DMS114 treated with DMSO at 0.1 percent for 48 hours (cell line): Measurements from ENCODE around the gene ZBTB20.

ENCODE experiments used
- DNase-seq: peaks from one replicate; lab custom pipeline; 2025; ENCODE audit not compliant: unreplicated experiment; lab: John Stamatoyannopoulos, UW

ZBTB20 gene

DNA sequence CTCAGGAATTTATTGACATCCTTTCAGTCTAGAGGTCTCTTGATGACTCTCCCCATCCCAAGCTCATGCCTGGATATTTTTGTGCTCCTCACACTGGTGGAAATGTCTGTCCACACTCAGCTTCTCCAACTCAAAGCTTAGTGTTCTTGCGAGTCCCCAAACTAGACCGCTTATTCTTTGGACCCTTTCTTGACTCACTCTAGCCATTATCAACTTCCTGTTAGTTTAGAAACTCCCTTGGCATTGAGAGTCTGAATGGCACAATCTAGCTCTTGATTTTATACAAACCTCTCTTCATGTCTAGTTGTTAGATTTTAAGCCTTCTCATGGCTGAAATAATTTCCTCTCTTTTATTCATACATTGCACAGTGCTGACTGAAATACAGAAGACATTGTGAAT lies 833.7 kb downstream of the ZBTB20 start:
- DNase-seq: no peak

DNA sequence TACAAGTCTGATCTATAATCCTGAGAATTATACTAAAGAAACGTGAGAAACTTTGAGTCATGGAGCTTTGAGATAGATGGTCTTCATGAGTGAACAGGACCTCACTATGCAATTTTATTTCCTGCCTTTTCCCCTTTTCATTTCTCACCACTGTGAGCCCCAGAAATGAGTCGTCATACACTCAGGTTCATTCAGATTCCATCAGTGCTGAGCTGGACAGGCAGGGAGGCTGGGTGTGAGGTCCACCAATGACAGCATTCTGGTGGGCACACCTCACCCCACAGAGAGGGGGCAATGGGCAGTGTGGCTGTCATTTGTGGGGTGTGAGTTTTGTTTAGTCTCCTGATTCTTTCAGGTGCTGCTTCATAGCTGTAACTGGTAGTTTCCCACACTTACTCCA lies 836.4 kb downstream of the ZBTB20 start:
- DNase-seq: no peak

DNA sequence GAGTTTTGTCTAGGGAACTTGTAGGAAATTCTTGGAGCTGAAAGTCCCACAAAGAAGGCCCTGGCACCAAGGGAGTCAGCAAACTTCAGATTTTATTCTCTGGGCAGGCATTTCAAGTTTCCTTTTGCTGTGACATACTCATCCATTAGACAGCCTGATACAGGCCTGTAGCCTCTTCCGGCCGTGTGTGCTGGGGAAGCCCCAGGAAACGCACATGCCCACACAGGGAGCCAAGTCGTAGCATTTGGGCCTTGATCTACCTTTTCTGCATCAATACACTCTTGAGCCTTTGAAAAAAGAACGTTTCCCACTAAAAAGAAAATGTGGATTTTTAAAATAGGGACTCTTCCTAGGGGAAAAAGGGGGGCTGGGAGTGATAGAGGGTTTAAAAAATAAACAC lies 838.3 kb downstream of the ZBTB20 start:
- no peak for DNase-seq

DNA sequence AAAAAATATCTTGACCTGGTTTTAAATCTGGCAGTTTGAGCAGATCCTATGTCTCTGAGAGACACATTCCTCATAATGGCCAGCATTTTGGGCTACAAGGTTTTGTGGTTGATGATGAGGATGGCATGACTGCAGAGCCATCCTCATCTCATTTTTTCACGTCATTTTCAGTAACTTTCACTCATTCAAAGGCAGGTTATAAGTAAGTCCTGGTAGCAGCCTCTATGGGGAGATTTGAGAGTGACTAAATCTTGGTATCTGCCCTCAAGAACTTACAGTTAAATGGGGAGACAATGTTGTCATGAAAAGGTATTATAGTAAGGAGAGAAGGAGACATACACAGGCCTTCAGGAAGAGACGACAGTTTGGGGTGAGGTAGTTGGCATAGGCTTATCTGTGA lies 838.7 kb downstream of the ZBTB20 start:
- no peak for DNase-seq

DNA sequence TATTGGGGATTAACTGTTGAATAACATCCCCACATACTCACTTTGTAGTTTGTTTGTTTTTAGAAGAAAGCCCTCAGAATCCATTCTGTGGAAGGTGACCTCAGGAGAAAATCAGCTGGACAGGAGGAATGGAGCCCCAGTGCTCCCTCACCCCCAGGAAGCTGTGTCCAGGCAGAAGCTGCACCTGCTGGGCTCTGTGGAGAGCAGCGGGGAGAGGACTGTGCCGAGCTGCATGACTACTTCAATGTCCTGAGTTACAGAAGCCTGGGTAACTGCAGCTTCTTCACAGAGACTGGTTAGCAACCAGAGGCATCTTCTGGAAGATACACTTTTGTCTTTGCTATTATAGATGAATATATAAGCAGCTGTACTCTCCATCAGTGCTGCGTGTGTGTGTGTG lies 839.3 kb downstream of the ZBTB20 start:
- no peak for DNase-seq

DNA sequence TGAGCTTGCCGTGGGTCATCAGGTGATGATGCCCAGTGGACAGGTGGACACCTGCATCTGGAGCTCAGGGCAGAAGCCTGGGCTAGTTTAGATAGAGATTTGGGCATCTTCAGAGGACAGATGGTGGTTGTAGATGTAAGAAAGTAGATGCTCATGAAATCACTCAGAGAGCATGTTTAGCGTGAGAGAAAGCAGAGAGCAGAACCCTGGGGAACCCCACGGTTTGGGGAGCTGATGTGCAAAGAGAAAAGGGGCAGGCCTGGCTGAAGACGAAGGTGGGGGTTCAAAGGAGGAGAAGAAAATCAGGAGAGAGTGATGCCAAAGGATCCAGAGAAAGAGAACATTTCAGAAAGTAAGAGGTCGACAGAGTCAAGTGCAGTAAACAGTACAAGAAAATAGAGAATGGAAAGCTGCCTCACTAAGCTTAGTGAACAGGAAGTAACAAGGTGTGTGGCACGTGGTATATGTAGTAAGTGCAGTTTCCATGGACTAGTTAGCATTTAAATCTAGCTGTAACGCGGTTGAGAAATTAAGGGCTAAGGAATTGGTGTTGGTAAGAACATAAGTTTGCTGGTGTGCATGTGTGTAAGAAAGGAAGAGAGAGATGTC lies 839.8 kb downstream of the ZBTB20 start:
- no peak for DNase-seq

DNA sequence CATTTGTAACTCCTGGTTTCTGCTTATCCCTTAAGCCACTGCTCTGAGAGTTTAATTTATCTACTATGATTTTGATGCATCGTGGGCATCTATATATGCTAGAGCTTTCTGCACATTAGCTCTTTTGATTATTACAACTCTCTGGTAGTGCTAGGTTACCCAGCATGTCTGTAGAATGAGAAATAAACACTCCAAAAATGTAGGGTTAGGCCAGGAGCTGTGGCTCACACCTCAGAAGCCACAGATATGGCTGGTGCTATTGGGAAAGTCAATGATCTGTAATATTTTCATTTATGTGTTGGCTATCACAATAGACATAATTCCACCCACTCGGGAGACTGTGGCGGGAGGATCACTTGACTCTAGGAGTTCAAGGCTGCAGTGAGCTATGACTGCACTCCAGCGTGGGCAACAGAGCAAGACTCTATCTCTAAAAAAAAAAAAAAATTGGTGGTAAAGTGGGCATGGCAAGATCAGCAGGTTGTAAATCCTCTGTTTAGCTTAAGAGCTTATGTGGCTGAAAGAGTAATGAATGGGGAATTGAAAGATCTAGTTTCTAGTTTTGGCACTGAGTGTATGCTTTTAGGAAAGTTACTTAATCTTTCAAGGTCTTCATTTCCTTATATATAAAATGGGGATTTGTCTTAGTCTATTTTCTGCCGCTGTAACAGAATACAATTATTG lies 847.0 kb downstream of the ZBTB20 start:
- DNase-seq: no peak

DNA sequence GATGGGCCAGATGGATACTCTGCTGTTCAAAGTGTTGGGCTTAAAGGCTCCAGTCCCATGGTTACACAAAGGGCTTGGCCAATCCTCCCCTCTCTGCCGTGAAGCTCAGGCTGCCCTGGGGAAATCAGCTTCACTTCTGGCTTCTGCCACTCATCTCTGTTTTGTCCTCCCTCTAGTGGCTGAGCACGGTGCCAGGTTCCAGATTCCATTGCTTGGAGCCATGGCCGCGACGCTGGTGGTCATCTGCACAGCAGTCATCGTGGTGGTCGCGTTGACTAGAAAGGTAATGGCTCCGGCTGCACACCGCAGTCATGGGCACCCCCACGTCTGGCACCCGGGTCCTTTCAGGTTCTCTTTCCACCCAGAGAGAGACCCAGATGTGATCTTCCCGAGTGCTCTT lies 847.7 kb downstream of the ZBTB20 start:
- DNase-seq: peak; percentile 35

DNA sequence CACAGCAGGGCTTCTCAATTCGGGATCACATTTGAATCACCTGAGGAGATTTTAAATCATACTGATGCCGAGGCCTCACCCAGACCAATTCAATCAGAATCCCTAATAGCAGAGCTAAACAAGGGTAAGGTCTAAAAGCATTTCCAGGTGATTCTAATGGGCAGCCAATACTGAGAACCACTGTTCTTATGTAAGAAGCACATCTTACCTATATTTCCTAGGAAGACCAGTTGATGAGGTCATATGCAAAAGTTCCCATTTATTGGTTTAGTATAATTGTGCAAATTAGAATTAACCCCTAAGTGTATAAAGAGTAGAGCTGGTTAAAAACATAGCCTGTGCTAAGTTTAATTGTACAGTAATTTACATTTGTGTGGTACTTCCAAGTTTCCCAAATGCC lies 851.1 kb downstream of the ZBTB20 start:
- no peak for DNase-seq

DNA sequence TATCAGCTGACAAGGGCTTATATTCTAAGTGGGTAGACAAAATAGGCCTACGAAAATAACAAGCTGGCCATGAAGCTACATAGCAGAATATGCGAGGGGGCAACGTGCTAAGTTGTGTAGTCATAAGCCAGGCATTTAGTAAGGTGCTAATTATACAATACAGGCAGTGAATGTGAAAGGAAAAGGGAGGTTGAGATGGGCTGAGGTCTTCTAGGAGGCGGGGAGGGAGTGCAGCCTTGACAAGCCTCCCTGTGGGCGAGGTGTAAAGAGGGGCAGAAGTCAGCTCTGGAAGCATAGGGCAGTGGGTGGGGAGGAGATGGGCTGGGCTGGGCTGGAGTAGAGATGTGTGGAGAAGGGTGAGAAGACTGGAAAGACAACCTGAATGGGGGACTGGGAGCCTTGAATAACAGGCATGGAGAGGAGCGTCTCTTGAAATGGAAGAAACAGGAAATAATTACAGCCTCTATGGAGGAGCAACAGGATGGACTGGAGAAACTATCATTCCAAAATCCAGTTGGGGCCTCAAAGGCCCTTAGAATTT lies 852.1 kb downstream of the ZBTB20 start:
- no peak for DNase-seq

DNA sequence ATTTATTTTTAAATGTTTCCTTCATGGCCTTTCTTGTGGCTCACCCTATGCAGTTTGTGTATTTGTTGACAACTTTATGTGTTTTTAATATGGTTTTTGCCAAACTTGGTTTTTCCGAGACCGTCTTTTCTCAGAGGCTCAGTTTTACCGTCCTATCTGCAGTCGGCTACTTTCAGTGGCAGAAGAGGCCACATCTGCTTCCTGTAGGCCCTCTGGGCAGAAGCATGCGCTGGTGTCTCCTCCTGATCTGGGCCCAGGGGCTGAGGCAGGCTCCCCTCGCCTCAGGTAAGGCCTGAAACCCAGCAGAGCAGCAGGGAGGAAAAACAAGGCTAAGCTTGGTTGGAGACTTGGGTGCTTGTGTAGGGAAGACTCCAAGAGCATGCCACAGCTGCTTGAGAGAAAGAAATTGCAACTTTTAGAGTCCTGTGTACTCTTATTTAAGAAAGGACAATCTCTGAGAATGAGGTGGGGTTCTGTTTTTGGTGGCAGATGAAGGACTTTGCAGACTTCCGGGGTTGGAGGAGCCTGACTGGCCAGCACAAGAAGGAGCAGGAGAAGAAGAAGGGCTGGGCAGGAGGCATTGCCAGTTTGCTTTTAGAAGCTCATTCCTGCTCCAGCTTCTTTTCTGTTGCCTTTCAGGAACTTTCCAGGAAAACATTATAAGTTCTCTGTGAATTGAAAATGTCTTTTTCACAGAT lies 853.1 kb downstream of the ZBTB20 start, which contains the start of gene TIGIT:
TSS of gene TIGIT (plus strand) at position 191 of the 698 bp plus-strand sequence. CDS start at position 225, 34 bp downstream.
- DNase-seq: no peak

DNA sequence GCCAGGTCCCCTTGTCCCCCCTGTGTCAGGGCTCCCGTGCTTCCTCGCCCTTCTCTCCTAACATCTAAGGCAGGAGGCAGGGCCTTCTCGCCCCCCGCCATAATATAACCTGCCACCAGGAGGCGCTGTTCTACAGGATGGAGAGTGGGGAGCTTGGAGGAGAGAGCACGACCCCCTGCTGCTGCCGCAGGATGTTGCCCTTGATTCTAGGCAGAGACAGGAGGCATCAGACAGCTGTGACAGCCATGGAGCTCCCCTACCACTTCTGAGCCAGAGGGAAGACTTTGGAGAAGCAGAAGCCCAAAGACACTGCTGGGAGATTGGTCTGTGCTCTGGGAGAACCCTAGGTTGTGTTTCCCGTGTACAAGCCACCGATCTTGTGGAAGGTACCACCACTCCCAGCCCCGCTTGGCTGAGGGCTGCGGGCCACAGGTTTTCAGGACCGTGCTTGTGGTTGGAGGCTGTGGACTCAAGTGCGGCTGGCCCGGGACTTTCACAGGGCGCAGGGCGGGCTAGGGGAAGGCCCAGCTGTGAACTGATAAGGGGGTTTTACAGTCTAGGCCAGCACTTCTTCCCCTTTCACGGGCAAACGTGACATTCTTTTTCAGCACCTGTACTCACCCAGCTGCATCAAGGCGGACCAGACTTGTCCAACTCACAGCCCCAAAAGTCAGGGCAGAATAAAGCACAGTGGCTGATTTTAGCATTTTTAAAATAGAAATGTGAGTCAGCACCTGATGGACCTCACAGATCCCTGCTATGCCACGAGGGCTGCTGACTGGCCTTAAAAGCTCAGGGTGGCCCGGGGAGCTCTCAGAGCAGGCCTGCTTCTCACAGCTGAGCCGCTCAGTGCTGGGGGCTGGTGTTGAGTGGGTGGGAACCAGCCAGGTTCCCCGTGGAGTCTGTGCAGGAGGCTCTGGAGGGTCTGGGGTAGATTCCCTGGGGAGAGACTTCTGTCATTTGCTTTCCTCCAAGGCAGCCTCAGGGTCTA lies 855.9 kb downstream of the ZBTB20 start:
- peak; percentile 0 for DNase-seq

DNA sequence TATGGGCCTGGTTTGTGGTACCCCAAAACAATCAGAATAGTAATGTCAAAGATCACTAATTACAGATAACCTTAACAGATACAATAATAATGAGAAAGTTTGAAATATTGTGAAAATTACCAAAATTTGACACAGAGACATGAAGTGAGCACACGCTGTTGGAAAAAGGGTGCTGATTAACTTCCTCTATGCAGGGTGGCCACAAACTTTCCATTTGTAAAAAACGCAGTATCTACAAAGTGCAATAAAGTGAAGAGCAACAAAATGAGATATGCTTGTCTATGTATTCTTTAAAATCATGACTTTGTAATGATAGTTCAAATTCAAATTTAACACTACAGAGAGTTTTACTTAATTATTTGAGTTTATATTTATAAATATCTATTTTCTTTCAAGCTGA lies 860.8 kb downstream of the ZBTB20 start:
- DNase-seq: no peak

DNA sequence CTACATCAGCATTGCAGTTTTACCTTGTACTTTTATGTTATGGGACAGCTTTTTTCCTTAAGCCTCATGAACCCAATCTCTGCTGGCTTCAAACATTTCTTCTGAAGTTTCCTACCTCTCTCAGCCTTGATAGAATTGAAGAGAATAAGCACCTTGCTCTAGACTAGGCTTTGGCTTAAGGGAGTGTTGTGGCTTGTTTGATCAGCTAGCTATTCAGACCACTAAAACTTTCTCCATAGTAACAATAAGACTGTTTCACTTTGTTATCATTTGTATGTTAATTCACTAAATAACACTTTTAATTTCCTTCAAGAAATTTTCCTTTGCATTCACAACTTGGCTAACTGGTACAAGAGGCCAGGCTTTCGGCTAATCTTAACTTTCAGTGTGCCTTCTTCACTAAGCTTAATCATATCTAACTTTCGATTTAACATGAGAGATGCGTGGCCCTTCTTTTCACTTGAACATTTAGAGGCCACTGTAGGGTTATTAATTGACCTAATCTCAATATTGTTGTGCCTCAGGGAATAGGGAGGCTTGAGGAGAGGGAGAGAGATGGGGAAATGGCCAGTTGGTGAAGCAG lies 861.3 kb downstream of the ZBTB20 start:
- DNase-seq: no peak

DNA sequence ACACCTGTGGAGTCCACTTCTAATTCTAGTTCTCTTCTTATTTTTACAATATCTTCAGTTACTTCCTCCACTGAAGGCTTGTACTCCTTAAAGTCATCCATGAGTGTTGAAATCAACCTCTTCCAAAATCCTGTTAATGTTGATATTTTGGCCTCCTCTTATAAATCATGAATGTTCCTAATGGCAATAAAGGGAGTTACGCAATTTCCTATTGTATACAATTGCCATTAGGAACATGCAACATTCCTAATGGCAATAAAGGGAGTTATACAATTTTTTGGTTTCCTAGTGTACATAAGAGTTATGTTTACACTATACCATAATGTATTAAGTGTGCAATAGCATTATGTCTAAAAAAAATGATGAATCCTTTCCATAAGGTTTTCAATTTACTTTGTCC lies 862.4 kb downstream of the ZBTB20 start:
- DNase-seq: no peak
